HCT116 (cell line): ENCODE results near the gene OR10V1. TPM values are rescaled to one million over a fixed set of nuclear protein-coding genes. Genes with fewer than 3 reads are reported as not detected.

Source experiments
- ATAC-seq: fragments of 200-7000 bp; cut with Tn5 transposase; 2 replicates; pipeline ENCODE4 v1.9.1; 2020; ENCODE audit warnings: mild to moderate bottlenecking, moderate library complexity
- BruUV-seq: library from RNA; stranded (reverse); fragments of 400-500 nt; replicated peaks from 2 replicates; lab custom pipeline; 2021; lab: Mats Ljungman, UMichigan
- CTCF ChIA-PET: fragments of 300-600 bp; sonication (Branson Sonifier 250); formaldehyde crosslinking; loops from one replicate; lab custom pipeline; 2021; ENCODE audit warnings: antibody characterized with exemption; lab: Charles Lee
- POLR2A ChIA-PET: fragments of 300-600, 350-600 bp; sonication (Branson Sonifier 250); formaldehyde crosslinking; loops from one replicate; lab custom pipeline; 2021; ENCODE audit warnings: antibody characterized with exemption; lab: Charles Lee
- RAD21 ChIA-PET, 2 experiments: fragments of 300-600 bp; sonication (Branson Sonifier 250); formaldehyde crosslinking; loops; one replicate each; lab custom pipeline; 2023; ENCODE audit warnings: low total read pairs in 2 of 2; ENCODE audit not compliant: uncharacterized antibody in 2 of 2, unreplicated experiment in 2 of 2, low non-redundant PET in 1 of 2; lab: Charles Lee
- DNase-seq: peaks from one replicate; pipeline ENCODE4 v3.0.0-alpha.2; 2010; ENCODE audit warnings: low read depth, low spot score
- H2AFZ ChIP-seq: fragments of 200-600 bp; shearing (Covaris generic), sonication (generic); 2 replicates; pipeline ENCODE4 v1.6.1; 2017; ENCODE audit warnings: low read depth, mixed run types, mixed read lengths, antibody characterized with exemption, low read length; ENCODE audit not compliant: poor library complexity, severe bottlenecking
- H3K27ac ChIP-seq: 2 replicates; pipeline ENCODE4 v1.5.1; 2012; ENCODE audit warnings: low read depth, low read length
- H3K27me3 ChIP-seq: fragments of 200-600 bp; sonication (generic); 2 replicates; pipeline ENCODE4 v1.6.1; 2016; ENCODE audit warnings: mixed run types, low read length, mixed read lengths; ENCODE audit not compliant: insufficient read depth
- H3K36me3 ChIP-seq, 2 experiments: fragments of 200-500 bp in 1 of 2; fragments of 200-600 bp in 1 of 2; sonication (Bioruptor generic) in 1 of 2; sonication (generic) in 1 of 2; 2 replicates each; pipeline versions ENCODE4 v1.5.1 to v1.6.1; 2014 to 2016; ENCODE audit warnings: low read length in 2 of 2, inconsistent platforms in 1 of 2, mixed read lengths in 1 of 2, mixed run types in 1 of 2; ENCODE audit not compliant: insufficient read depth in 2 of 2, control insufficient read depth in 1 of 2
- H3K4me1 ChIP-seq, 2 experiments: fragments of 200-600 bp in 1 of 2; sonication (generic) in 1 of 2; 2 replicates each; pipeline versions ENCODE4 v1.5.1 to v1.6.1; 2012 to 2017; ENCODE audit warnings: low read length in 2 of 2, inconsistent platforms in 1 of 2, mild to moderate bottlenecking in 1 of 2, mixed read lengths in 1 of 2, mixed run types in 1 of 2, moderate library complexity in 1 of 2; ENCODE audit not compliant: insufficient read depth in 2 of 2, control insufficient read depth in 1 of 2
- H3K4me2 ChIP-seq: fragments of 200-600 bp; sonication (generic); 2 replicates; pipeline ENCODE4 v1.6.1; 2017; ENCODE audit warnings: mixed run types, low read length, mixed read lengths
- H3K4me3 ChIP-seq, 2 experiments: fragments of 200-600 bp in 1 of 2; sonication (generic) in 1 of 2; replicated peaks in 1 of 2; 2 replicates each; pipeline ENCODE4 v1.5.1; 2011 to 2016; ENCODE audit warnings: low read length in 2 of 2, control low read depth in 1 of 2, low read depth in 1 of 2, mild to moderate bottlenecking in 1 of 2, mixed read lengths in 1 of 2, mixed run types in 1 of 2
- H3K79me2 ChIP-seq: fragments of 200-600 bp; sonication (generic); 2 replicates; pipeline ENCODE4 v1.6.1; 2017; ENCODE audit warnings: mild to moderate bottlenecking, mixed run types, low read length, moderate library complexity, mixed read lengths; ENCODE audit not compliant: insufficient read depth
- H3K9ac ChIP-seq: fragments of 200-600 bp; sonication (generic); 2 replicates; pipeline ENCODE4 v1.6.1; 2016; ENCODE audit warnings: low read length, mixed read lengths
- H3K9me2 ChIP-seq: fragments of 200-600 bp; sonication (generic), shearing (Covaris generic); 2 replicates; pipeline ENCODE4 v1.6.1; 2017; ENCODE audit warnings: mixed run types, mild to moderate bottlenecking, moderate library complexity; ENCODE audit not compliant: insufficient read depth
- H3K9me3 ChIP-seq, 2 experiments: fragments of 200-500 bp in 1 of 2; fragments of 200-600 bp in 1 of 2; sonication (Bioruptor generic) in 1 of 2; sonication (generic) in 1 of 2; 2 replicates each; pipeline ENCODE4 v1.6.1; 2014 to 2017; ENCODE audit warnings: low read length in 2 of 2, mixed read lengths in 2 of 2, inconsistent platforms in 1 of 2, low read depth in 1 of 2, mild to moderate bottlenecking in 1 of 2, mixed run types in 1 of 2, moderate library complexity in 1 of 2; ENCODE audit not compliant: control insufficient read depth in 1 of 2, insufficient read depth in 1 of 2
- H4K20me1 ChIP-seq: fragments of 200-600 bp; sonication (generic), shearing (Covaris generic); 2 replicates; pipeline ENCODE4 v1.6.1; 2017; ENCODE audit warnings: mixed run types, mild to moderate bottlenecking, moderate library complexity; ENCODE audit not compliant: insufficient read depth
- ATF3 ChIP-seq: IDR thresholded peaks from 2 replicates; pipeline ENCODE4 v1.6.1; 2012
- CBX3 ChIP-seq: IDR thresholded peaks from 2 replicates; pipeline ENCODE4 v1.6.1; 2012; ENCODE audit warnings: low read depth
- CEBPB ChIP-seq: IDR thresholded peaks from 2 replicates; pipeline ENCODE4 v1.6.1; 2012; ENCODE audit warnings: low read depth
- EGR1 ChIP-seq: IDR thresholded peaks from 2 replicates; pipeline ENCODE4 v1.6.1; 2012; ENCODE audit warnings: low read depth
- EZH2 ChIP-seq: fragments of 200-600 bp; sonication (generic); IDR thresholded peaks from 2 replicates; pipeline ENCODE4 v1.6.1; 2017; ENCODE audit warnings: antibody characterized with exemption, mixed run types
- EZH2phosphoT487 ChIP-seq: fragments of 200-600 bp; IDR thresholded peaks from 2 replicates; pipeline ENCODE4 v1.6.1; 2018; ENCODE audit warnings: antibody characterized with exemption, borderline replicate concordance
- FOSL1 ChIP-seq: IDR thresholded peaks from 2 replicates; pipeline ENCODE4 v1.6.1; 2012; ENCODE audit warnings: low read depth
- JUND ChIP-seq: IDR thresholded peaks from 2 replicates; pipeline ENCODE4 v1.6.1; 2012
- MAX ChIP-seq: IDR thresholded peaks from 2 replicates; pipeline ENCODE4 v1.6.1; 2012
- POLR2A ChIP-seq: IDR thresholded peaks from 2 replicates; pipeline ENCODE4 v1.7.0; 2011; ENCODE audit warnings: borderline replicate concordance; ENCODE audit not compliant: insufficient read depth, insufficient read length; ENCODE audit errors: extremely low read depth
- POLR2AphosphoS5 ChIP-seq: IDR thresholded peaks from 2 replicates; pipeline ENCODE4 v1.6.1; 2011; ENCODE audit warnings: mild to moderate bottlenecking, low read depth, low read length, moderate library complexity
- REST ChIP-seq: IDR thresholded peaks from 2 replicates; pipeline ENCODE4 v1.6.1; 2012; ENCODE audit warnings: low read depth
- SIN3A ChIP-seq: IDR thresholded peaks from 2 replicates; pipeline ENCODE4 v1.6.1; 2012; ENCODE audit warnings: low read depth
- SP1 ChIP-seq: IDR thresholded peaks from 2 replicates; pipeline ENCODE4 v1.6.1; 2012; ENCODE audit warnings: low read depth
- SRF ChIP-seq: IDR thresholded peaks from 2 replicates; pipeline ENCODE4 v1.6.1; 2012; ENCODE audit warnings: low read depth
- YY1 ChIP-seq: IDR thresholded peaks from 2 replicates; pipeline ENCODE4 v1.6.1; 2011; ENCODE audit warnings: low read length, low read depth, moderate library complexity, mild to moderate bottlenecking; ENCODE audit not compliant: insufficient replicate concordance; ENCODE audit errors: extremely low read depth
- ZNF274 ChIP-seq: fragments of 200-500 bp; sonication (Bioruptor generic); IDR thresholded peaks from 2 replicates; pipeline ENCODE4 v1.6.1; 2014; ENCODE audit warnings: mild to moderate bottlenecking, low read depth, low read length, inconsistent platforms
- intact Hi-C: fragments of 100-400 bp; cut with micrococcal nuclease; formaldehyde crosslinking; loops from 2 replicates; pipeline ENCODE4 v1.10.0; 2022
- total RNA-seq: library from RNA; stranded (reverse); gene quantifications from one replicate; pipeline ENCODE4 v1.2.1, GENCODE V29; 2021; ENCODE audit not compliant: unreplicated experiment
- TF ChIP-seq, protein P1 (sequence below): IDR thresholded peaks from 2 replicates; pipeline ENCODE4 v1.6.1; 2011; ENCODE audit warnings: mild to moderate bottlenecking, low read length, moderate library complexity; ENCODE audit not compliant: insufficient replicate concordance; ENCODE audit errors: extremely low read depth
- TF ChIP-seq, protein P2 (sequence below), 3 experiments: fragments of 200-600 bp in 1 of 3; sonication (generic) in 1 of 3; IDR thresholded peaks in 2 of 3; conservative IDR thresholded peaks in 1 of 3; 2 replicates each; pipeline ENCODE4 v1.5.1; 2012 to 2017; ENCODE audit warnings: low read depth in 2 of 3, low read length in 2 of 3, antibody characterized with exemption in 1 of 3, borderline replicate concordance in 1 of 3, control low read depth in 1 of 3, mild to moderate bottlenecking in 1 of 3, mixed read lengths in 1 of 3, mixed run types in 1 of 3, moderate library complexity in 1 of 3; ENCODE audit not compliant: insufficient read depth in 1 of 3

OR10V1 gene
- total RNA-seq, 1 experiment from 2014 or later, result not detected

DNA sequence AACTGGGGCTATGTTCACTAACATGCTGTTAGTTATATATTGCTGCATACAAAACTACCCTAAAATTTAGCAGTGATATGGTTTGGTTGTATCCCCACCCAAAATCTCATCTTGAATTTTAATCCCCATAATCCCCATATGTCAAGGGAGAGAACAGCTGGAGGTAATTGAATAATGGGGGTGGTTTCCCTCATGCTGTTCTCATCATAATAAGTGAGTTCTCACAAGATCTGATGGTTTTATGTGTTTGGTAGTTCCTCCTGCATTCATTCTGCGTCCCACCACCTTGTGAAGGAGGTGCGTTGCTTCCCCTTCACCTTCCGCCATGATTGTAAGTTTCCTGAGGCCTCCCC, 34.9 kb downstream of the OR10V1 start:
- TF ChIP-seq SIN3A, result no peak
- TF ChIP-seq, protein P1, sequence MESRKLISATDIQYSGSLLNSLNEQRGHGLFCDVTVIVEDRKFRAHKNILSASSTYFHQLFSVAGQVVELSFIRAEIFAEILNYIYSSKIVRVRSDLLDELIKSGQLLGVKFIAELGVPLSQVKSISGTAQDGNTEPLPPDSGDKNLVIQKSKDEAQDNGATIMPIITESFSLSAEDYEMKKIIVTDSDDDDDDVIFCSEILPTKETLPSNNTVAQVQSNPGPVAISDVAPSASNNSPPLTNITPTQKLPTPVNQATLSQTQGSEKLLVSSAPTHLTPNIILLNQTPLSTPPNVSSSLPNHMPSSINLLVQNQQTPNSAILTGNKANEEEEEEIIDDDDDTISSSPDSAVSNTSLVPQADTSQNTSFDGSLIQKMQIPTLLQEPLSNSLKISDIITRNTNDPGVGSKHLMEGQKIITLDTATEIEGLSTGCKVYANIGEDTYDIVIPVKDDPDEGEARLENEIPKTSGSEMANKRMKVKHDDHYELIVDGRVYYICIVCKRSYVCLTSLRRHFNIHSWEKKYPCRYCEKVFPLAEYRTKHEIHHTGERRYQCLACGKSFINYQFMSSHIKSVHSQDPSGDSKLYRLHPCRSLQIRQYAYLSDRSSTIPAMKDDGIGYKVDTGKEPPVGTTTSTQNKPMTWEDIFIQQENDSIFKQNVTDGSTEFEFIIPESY, result no peak
- TF ChIP-seq EZH2, result no peak
- TF ChIP-seq POLR2A, result no peak
- TF ChIP-seq FOSL1, result no peak
- no peak for TF ChIP-seq YY1
- no peak for TF ChIP-seq REST
- no peak for TF ChIP-seq EGR1
- TF ChIP-seq SRF, result no peak
- no peak for TF ChIP-seq EZH2phosphoT487
- TF ChIP-seq CEBPB, result no peak
- no peak for TF ChIP-seq CBX3
- no peak for TF ChIP-seq MAX
- TF ChIP-seq JUND, result no peak
- TF ChIP-seq SP1, result no peak
- TF ChIP-seq, protein P2, sequence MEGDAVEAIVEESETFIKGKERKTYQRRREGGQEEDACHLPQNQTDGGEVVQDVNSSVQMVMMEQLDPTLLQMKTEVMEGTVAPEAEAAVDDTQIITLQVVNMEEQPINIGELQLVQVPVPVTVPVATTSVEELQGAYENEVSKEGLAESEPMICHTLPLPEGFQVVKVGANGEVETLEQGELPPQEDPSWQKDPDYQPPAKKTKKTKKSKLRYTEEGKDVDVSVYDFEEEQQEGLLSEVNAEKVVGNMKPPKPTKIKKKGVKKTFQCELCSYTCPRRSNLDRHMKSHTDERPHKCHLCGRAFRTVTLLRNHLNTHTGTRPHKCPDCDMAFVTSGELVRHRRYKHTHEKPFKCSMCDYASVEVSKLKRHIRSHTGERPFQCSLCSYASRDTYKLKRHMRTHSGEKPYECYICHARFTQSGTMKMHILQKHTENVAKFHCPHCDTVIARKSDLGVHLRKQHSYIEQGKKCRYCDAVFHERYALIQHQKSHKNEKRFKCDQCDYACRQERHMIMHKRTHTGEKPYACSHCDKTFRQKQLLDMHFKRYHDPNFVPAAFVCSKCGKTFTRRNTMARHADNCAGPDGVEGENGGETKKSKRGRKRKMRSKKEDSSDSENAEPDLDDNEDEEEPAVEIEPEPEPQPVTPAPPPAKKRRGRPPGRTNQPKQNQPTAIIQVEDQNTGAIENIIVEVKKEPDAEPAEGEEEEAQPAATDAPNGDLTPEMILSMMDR (IDR thresholded peaks at IDR 0.05 in 2 of 3, conservative IDR thresholded peaks at IDR 0.05 in 1 of 3; ENCODE audit: borderline replicate concordance in 1 of 3, insufficient read depth in 1 of 3, low read depth in 2 of 3, low read length in 2 of 3), result no peak
- TF ChIP-seq POLR2AphosphoS5, result no peak
- TF ChIP-seq ATF3, result no peak
- no peak for TF ChIP-seq ZNF274
- Histone ChIP-seq H3K27ac (no peak overlapping the region), H4K20me1 (no peaks in the 10 kb centered on the region), H3K27me3 (no peaks in the 10 kb centered on the region), H2AFZ (no peak overlapping the region), H3K79me2 (no peaks in the 10 kb centered on the region), H3K4me2 (no peak overlapping the region), H3K9me2 (no peaks in the 10 kb centered on the region), H3K36me3 (no peaks in the 10 kb centered on the region), H3K4me3 (no peak overlapping the region), H3K4me1 (0 out of 4 replicates have a peak, but pooled peaks cover 0 to 2% of the 10 kb centered on the region in 2 experiments), H3K9ac (no peak overlapping the region), H3K9me3 (no peaks in the 10 kb centered on the region)
- intact Hi-C loops, result no loop called here
- ChIA-PET CTCF (interaction anchor here (1.1 to 2.0 kb wide), 2 partner anchors 9 to 10 kb away, joined by 3 to 6 read pairs; partner anchors contain the start of gene PATL1), POLR2A (no interaction called here), RAD21 (no interaction called here)
- DNase-seq (no peak), ATAC-seq (no peak)
- BruUV-seq, result no TSS peak
